GM19099 (cell line): Measurements from ENCODE around the gene TAX1BP1.

Source experiments
- POLR2A ChIP-seq: IDR thresholded peaks from 3 replicates; pipeline ENCODE4 v1.6.1; 2011; ENCODE audit warnings: low read depth; ENCODE audit not compliant: insufficient read length; ENCODE audit errors: extremely low read depth

TAX1BP1 gene

DNA sequence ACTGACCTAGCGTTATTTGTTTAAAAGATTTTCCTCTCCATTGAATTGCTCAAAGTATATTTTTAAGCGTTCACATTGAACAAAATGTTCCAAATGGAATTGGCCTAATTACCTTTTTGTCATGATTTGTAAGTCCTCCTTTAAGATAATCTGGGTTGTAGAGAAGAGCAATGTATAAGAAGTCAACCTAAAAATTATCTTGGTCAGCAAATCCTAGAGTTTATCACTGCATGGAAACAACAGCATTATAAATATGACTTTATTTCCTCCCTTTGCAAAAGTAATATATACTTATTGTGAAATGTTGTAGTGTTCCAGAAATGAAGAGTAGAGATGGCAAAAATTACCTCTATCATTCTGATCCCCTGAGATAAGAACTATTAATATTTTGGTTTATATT is 59.2 kb downstream of the TAX1BP1 start:
- TF ChIP-seq POLR2A, result no peak

DNA sequence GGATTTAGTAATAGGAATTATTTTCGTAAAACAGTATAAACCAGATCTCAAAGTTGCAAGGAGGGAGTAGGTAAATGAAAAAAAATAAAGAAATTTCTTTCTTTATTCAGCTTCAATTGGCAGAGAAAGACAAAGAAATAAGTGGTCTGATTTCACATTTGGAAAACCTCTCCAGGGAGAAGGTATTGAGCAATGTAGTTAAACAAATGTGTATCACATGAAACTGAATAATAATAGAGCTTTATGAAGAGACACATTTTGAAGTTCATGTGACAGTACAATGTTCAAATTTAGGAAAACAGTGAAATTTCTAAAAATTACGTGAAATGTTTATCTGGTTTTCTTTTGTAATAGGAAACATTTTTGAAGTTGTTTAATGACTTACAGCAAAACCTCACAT is 63.0 kb downstream of the TAX1BP1 start:
- TF ChIP-seq POLR2A, result no peak

DNA sequence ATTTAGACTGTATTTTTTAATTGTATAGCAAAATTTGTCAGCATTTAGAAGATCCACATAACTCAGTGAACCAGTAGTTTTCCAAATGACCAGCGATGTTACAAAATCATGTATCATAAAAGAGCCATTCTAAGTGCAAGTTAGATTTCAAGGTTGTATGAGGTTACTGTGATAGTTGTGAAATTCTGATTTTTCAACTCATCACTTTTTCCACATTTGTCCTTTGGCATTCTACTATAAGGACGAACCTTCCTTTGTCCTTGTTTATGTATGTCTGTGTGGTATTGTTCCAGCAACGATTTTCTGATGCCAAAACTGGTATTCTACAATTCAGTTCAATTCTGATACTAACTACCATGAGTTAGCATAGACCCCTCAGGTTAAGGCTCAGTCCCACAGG is 64.2 kb downstream of the TAX1BP1 start:
- no peak for TF ChIP-seq POLR2A

DNA sequence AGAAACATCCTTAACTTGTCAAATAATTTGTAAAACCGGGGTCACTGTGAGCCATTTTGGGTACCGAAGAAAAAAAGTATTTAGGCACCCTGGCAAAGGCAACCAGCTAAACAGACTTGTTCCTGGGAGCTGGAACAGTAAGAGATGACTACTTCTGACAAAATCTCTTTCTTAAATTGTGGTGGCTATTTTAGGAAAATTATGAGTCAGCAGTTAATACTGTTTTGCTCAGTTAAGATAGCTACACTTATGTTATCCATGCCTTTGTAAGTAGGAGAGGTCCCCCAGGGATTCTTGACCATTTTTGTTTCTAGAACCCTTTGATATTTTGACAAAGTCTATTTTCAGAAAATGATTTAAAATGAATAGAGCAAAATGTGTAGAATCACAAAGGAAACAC is 68.7 kb downstream of the TAX1BP1 start:
- no peak for TF ChIP-seq POLR2A

DNA sequence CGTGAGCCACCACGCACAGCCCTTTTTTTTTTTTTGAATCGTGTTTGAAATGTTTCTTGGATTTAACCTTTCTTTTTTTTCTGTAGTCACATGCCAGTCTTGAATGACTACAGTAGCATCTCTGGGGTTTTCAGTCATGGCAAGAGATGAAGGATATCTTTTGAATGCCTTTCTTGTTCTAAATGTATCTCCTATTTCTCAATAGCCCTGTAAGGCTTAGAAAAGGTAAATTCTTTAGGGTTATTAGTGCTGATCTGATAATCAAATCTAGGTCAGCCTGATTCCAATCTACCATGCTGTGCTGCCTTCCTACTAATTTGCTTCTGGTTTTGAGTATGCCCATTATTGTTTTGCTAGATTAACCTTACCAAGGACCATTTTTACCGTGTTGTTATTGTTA is 70.2 kb downstream of the TAX1BP1 start:
- no peak for TF ChIP-seq POLR2A

DNA sequence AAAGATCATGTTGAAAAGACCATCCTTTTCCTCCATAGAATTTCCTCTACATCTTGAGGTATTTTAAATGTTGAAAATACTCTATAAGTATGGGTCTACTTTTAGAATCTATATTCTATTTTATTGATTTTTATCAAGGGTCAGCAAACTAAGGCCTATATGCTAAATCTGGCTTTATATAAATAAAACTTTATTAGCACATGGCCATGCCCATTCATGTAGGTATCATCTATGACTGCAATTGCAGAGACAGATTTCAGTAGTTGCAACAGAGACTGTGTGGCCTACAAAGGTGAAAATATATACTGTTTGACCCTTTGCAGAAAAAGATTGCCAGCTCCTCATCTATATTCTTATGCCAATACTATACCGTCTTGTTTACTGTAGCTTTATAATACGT is 72.7 kb downstream of the TAX1BP1 start:
- TF ChIP-seq POLR2A, result no peak

DNA sequence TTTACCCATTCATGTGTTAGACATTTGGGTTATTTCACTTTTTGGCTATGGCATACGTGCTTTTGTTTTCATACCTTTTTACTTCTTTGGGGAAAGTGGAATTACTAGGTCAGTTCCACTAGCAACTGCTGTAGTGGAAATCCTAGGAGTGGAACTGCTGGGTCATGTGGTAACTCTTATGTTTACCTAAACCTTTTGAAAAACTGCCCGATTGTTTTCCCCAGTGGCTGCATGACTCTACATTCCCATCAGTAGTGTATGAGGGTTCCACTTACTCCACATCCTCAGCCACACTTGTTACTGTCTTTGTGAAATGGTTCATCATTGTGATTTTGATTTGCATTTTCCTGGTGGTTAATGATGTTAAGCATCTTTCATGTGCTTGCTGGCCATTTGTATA is 82.3 kb downstream of the TAX1BP1 start:
- no peak for TF ChIP-seq POLR2A

DNA sequence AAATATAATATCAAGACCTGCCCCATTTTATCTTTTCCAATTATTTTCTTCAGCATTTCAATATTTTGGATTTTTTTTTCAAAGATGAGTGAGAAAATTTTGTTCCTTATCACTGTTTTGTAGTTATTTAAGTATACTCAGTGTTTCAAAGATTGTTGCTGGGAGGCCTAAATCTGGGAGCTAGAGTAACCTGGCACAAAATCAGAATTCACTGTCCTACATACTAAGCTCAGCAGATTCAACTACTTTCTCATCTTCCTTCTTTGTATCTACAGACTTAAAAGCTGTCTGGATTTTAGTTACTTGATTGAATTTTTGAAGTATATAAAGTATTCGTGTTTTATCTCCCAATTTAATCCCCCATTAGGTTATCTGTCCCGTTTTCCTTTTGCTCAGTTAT is 85.9 kb downstream of the TAX1BP1 start:
- no peak for TF ChIP-seq POLR2A

DNA sequence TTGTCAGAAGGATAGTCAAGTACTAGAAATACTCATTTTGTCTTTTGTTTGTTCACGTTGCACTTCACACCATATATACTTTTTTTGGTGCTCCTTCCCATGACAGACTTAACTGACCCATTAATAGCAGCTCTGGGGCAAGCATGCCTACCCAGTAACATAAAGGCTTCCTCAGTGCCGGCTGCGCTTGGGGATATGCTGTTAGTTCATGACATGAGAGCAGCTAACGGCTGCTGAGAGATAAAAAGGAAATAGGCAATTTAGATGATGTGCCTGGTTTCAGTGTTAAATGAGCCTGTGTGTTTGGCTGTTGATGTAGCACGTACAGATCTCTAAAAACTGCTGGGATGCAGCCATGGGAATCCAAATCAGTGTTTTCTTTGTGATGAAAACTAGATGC is 86.4 kb downstream of the TAX1BP1 start:
- TF ChIP-seq POLR2A, result no peak

DNA sequence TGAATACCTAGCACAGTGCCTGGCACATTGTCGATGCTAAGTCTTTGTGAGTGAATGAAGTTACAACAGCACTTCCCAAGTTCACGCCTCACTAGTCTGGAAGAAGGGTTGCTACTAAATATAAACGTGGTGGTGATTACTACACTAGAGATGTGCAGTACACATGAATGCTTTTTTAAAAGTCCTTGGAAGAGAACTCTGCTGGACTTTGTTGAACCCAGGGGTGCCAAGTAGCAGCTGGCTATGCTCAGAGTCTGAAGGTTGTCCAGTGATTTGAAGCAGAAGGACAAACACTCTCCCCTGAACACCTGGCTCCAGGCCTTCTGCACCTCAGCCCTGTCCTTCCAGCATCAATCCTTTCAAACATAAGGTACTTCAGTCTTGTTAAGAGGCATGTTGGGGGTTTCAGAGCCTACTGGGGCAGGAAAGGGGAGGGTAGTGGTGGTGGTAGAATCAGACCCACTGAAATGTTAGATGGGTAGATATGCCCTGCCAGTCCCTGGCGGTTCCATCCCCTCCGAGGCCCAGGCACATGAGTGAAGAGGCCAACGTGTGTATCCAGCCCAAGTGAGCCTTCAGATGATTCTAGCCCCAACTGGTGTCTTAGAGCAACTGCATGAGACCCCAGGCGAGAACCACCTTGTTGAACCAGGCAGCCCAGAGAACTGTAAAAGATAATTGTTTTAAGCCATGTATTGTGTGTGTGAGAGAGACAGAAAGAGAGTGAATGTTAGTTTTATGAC is 94.4 kb downstream of the TAX1BP1 start:
- no peak for TF ChIP-seq POLR2A

DNA sequence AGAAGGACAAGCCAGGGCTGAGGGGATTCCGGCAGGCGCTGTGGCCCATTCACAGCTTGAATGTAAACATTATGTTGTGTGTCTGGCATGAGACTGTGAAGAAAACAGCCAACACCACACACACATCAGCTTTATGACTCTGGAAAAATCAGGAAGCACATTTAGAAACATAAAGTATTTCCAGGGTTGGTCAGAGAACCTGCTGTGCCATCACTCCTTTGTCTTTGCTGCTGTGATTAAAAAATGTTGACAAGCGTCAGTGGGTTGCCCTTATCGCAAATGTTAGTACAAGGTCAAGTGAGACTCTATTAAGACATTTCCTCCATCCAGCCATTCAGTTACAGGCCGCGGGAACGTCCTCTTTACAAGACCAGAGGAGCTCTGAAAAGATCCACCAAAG is 95.4 kb downstream of the TAX1BP1 start:
- TF ChIP-seq POLR2A, result no peak

DNA sequence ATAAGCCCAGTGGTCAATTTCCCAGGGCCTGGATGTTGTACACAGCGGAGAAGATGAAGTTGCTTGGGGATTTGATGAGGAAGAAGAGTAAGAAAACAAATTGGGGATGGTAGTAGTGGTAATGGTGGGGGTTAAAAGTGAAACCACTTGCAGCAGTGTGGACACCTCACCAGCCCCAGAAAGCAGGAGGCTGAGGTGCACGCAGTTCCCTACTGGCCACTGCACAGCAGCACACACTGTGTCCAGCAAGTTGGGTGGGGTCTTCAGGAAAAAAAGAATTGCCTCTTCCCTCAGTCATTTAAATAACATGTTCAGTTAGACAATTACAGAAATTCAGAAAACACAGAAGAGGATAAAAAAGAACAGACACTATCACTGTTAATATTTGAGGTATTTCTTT is 96.6 kb downstream of the TAX1BP1 start:
- no peak for TF ChIP-seq POLR2A

DNA sequence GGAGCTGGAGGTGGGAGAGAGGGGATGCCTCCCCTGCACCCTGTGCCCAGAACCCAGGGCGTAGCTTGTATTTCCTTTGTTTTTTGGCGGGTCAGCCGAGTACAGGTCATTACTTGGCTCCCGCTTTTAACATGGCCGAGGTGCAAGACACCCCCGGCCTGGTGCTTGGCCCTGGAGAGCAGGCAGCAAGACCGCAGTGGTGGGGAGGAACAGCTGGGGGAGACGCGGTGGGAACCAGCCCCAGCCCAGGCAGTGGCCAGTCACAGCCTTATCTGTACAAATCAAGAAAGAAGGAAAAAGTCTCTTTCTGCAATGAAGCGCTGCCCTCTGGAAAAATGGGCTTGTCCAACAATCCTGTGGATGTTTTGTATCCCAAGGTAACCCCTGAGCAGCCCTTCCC is 99.1 kb downstream of the TAX1BP1 start:
- TF ChIP-seq POLR2A, result no peak

DNA sequence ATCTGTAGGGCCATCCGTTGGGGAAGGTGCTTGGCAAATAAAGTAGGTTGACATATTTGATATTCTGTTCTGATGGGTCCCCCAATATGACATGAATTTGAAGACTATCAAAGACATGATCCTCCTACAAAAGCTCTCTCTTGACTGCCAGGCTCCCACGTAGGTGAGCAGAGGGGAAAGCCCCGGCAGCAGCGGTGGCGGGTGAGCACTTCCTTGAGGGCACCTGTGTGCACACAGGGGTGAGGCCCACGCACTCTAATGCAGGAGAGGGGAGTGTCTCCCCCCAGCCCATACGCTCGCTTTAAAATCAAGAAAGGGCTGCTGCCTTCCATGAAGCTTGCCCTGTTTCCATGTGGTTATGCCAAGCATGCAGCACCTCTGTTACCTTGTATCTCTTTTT is 100.4 kb downstream of the TAX1BP1 start:
- no peak for TF ChIP-seq POLR2A

DNA sequence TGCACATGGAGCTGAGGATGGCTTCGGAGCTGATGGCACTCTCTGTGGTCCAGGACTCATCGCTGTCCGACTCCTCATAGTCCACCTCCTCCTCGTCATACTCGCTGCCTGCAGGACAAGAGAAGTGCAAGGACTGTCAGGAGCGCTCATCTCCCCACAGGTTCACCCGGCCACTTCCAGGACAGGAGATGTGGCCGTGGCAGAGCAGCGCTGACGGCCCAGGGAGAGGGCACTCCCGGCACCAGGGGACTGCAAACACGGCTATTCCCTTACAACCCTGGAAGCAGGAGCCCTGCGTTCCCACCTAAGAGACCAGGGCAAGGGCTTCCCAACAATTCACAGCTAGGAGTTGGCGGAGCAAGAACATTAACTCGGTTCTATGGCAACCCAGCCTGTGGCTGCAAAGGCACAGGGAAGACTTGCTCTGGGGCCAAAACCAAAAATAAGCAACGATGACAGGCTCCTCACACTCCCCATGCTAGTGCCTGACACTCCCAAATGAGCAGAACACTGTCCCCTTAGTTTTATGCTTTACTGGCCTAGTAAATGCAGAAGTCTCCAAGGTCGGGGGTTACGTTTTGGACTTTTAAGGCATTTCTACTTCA is 100.9 kb downstream of the TAX1BP1 start:
- no peak for TF ChIP-seq POLR2A

DNA sequence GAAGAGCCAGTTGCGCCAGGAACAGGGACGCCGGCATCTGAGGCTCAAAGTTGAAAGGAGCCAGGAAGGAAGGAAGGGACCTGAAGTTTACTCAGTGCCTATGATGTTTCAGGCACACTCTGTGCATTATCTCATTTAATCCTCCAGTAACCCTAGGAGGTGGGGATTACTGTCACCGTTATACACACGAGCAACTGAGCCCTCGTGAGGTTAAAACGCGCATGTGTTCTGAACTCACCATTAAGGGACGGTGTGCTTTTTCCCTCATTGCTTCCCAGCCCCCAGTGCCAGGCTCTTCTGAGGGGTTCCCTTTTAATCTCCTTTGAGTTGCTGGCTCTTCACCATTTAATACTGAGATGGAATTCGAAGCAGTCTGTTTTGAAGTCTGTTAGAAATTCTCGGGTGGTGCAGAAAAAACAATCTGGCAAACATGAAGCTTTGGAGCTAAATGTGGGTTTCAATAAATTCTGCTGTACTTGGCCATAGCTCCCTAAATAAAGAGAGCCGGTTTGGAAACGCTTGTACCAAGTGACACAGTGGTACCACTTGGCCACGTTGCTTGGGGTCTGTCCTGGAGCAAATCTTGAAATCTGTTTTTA is 102.2 kb downstream of the TAX1BP1 start:
- TF ChIP-seq POLR2A, result no peak
